ENCODE measurements around the gene THEMIS.
"Not testable (repeated sequence)": the region's sequence is repeated elsewhere in the genome, so short reads cannot be mapped to it uniquely, and the experiment has no call there.

The THEMIS gene

GRCh38 chr6:127914240-127914639 lies 13.4 kb upstream of the THEMIS start:
- no peak for DNase-seq

- no peak for DNase-seq
These were observed 12.1 kb upstream of the THEMIS start for GRCh38 chr6:127912914-127913313.

GRCh38 chr6:127907960-127908640 lies 7.2 kb upstream of the THEMIS start:
- no peak for DNase-seq

DNA sequence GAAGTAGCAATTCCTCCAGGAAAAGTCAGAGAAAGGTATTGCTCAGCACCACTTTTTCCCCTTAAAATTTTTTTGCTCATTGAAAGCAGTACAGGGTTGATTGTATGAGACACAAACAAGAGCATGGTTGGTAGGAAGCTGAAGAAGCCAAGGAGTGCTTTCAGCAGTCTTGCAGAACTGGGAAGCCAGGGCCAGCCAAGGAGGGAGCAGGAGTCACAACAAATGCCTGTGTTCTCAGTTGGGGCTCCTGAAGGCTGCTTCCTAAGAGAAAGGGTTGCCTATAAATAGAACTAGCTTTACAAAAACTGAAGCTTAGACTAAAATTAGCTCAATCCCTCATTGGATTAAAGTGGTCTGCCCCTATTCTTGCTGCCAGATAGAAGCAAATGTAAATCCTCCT lies 3.3 kb upstream of the THEMIS start:
- DNase-seq, result no peak

- no peak for DNase-seq
These were observed 2.1 kb upstream of the THEMIS start for GRCh38 chr6:127902933-127903332.

GRCh38 chr6:127897484-127897883 lies 3.4 kb downstream of the THEMIS start:
- DNase-seq, result no peak

- no peak for DNase-seq
These were observed 6.8 kb downstream of the THEMIS start for GRCh38 chr6:127894051-127894450.

DNA sequence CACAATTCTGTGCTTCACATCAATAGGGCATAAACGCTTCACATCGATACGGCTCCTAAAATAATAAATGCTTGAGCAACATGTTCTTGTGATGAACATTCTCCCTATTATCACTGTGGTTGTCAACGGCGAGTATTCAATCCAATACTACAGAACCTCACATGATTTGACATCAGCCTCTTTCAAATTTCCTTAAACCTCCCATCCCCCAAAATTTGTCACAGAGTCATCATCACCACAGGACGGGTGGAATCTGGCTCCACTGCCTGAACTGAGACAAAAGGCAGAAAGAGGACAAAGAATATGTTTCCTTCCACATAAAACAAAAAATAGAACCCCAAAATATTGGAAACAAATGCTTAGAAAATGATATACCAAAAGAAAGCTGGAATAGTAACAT lies 7.3 kb downstream of the THEMIS start:
- no peak for DNase-seq

DNA sequence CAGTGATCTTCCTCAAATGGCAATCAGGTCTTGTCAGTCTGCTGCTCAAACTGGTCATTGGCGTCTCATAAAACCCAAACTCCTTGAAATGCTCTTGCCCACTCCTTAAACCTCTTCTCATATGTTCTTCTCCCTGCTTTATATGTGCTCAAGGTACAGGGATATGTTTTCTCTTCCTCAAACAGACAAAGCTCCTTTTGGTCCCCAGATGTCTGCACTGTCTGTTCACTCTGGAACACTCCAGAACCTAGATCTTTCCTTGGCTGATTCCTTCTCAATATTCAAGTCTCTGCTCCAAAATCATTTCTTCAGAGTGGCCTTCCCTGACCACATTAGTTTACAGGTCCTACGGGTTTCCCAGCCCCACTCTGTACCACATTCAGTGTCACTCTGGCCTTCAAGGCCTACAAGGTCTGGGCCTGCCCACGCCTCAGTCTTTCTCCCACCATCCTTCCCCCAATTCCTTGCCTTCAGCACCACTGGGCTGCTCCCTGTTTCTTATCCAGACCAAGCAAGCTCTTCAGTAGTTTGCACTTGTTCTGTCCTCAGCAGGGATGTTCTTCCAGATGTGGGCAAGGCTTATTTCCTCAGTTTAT lies 9.0 kb downstream of the THEMIS start:
- no peak for DNase-seq

GRCh38 chr6:127886603-127887002 lies 14.3 kb downstream of the THEMIS start:
- no peak for DNase-seq

DNA sequence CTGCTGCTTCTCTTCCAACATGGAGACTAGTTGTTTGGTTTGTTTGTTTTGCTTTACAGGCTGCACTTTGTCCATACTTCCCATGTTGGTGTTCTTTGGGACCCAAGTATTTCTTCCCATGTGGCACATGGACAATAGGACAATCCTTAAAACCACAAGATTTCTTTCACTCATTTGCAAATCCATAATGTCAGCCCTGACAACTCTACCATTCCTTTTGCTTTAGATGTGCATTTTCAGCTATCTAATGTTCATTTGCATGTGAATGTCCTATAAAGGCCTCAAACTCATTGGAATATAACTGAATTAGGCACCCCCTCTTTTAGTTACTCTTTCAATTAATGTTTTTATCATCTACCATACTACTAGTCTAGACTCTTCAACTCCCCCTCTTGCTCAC lies 16.7 kb downstream of the THEMIS start:
- no peak for DNase-seq

- DNase-seq, result not testable (repeated sequence)
These were observed 18.9 kb downstream of the THEMIS start for GRCh38 chr6:127881949-127882348.

DNA sequence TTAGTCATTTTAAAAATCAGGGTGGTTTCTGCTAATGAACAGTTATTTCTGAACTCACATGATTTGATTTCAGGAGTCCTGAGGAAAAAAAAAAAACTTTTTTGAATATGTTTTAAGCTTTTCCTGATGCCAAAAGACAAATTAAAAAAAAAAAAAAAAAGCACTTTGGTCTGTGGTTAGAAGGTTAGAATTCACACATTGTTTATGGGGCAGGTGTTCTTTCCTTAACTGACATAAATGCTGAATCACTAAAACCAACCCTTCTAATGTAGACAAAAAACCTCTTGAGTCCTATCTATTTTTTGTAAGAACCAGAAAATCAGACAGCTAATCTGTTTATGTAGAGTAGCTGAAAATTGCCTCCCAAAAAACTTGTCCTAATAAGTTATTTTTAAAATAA lies 20.4 kb downstream of the THEMIS start:
- DNase-seq, result no peak

DNA sequence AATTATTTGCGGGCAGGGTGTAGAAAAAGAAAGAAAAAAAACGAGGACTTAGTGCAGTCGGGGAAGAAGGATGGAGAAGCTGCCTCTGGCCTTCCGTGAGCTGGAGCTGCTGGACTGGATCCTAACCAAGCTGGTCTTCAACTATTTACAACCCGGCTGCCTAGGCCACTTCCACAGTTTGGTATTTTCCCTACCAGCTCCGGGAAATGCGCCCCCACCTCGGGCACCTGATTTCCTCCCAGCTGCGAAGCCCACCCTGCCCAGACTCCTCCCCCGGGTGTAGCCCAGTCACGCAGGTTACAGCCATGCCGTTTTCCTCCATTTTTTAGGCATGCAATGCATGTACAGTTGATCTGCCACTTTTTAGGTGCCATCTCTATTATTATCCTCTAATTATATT lies 21.2 kb downstream of the THEMIS start:
- no peak for DNase-seq

DNA sequence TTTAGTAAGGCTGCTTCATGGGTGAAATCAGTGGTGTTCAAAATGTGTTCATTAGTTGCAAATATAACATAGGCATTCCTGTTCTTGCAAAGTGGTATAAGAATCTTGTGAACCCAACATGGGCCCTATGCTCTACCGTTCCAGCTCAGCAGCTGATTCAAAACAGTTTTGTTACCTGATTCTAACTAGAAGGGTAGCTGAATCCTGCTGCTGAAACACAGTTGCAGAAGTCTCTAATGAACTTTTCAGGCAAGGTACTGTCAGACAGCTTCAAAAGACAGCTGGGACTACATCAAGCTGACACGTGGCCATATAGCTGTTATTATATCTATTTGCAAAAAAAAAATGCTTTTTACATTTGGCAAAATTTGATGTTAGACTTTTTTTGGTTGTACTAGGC lies 22.7 kb downstream of the THEMIS start:
- no peak for DNase-seq

DNA sequence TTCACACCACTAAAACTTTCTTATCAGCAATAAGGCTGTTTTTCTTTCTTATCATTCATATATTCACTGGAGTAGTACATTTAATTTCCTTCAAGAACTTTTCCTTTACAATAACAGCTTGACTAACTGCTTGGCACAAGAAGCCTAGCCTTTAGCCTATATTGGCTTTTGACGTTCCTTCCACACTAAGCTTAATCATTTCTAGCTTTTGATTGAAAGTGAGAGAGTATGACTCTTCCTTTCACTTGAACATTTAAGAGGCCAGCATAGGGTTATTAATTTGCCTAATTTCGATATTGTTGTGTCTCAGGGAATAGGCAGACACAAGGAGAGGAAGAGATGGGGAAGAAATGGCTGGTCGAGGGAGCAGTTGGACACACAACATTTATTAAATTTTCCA lies 23.6 kb downstream of the THEMIS start:
- DNase-seq, result no peak

DNA sequence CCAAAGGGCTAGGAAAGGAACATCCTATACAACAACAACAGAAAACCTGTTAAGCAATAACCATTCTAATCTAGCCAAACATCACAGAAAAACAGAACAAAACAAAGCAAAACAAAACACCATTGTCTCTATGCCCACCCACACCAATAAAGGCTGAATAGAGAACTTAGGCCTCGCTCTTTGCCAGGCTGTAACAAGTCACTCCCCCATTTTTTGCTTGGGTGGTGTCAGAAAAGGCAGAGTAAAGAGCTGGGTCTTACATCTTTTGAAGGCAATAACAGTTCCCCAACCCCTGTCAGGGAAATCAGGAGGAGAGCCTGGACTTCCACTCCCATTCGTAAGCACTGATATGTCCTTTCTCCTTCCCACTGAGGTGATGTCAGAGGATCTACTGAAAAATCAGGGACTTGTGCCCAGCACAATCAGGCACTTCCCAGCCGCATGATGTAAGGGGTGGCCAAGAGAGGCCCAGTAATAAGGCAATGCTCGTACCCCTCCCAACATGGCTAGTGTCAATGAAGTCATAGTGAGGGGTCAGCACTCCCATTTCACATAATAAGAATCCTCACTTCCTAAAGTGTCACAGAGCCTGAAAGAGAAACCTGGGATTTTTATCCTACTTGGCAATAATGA lies 31.0 kb downstream of the THEMIS start:
- DNase-seq, result no peak

DNA sequence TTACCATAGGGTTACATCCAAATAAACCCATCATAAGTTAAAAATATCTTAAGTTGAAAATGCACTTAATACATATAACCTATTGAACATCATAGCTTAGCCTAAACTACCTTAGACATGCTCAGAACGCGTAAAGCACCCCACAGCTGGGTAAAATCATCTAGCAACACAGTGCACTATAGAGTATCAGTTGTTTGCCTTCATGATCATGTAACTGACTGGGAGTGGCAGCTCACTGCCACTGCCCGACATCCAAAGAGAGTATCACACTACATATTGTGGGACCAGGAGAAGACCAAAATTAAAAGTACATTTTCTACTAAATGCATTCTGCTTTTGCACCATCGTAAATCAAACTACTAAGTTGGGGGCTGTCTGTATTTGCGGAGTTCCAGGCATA lies 31.7 kb downstream of the THEMIS start:
- no peak for DNase-seq

DNA sequence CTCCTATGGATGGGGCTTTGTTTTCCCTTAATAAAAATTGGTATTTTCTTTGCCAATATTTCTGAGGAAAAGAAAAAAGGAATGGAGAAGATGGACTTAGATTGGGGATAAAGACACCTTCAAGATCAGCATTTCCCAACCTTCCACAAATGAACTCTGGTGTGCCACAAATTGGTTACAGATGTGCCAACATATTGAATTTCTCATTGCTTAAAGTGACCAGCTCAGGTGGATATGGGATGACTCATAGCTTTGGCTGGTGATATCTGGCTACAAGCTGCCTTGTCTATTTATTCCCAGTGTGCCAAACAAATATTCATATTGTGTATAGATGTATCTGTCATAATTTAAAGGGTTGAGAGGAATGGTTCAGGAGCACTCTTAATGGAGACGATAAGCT lies 32.5 kb downstream of the THEMIS start:
- DNase-seq, result no peak

DNA sequence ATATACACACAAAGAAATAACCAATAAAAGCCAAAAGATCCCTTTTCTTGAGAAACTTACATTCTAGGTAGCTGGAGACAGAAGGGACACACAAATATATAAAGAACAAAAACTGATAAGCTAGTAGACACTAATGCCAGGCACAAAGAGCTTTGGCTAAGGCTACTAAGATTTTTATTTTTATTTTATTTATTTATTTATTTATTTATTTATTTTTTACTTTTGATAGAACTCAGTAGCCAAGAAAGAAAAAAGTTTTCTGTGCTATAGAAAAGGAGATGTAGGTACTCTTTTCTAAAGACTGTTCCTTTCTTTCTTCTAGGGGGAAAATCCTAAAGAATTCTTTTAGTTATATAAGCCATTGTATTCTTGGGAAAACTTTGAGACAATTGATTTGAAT lies 34.1 kb downstream of the THEMIS start:
- DNase-seq, result no peak

DNA sequence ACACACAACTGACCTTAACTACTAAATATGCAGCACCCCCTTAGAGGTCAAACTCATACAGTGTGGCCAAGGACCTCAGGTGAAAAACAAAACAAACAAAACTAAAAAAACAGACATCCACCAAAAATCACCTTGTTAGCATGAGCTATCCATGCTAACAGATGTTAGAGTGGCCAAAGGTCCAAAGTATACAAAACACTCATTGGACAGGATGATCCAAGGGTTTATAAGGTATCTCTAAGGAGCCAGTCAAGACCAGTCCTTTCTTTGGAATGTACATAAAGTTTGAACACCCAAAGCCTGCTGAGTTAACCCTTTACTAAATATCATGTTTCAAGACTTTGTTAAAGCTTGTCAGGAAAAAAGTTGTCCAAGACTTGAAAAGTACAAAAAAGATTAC lies 35.8 kb downstream of the THEMIS start:
- no peak for DNase-seq

GRCh38 chr6:127864701-127865100 lies 36.2 kb downstream of the THEMIS start:
- no peak for DNase-seq

DNA sequence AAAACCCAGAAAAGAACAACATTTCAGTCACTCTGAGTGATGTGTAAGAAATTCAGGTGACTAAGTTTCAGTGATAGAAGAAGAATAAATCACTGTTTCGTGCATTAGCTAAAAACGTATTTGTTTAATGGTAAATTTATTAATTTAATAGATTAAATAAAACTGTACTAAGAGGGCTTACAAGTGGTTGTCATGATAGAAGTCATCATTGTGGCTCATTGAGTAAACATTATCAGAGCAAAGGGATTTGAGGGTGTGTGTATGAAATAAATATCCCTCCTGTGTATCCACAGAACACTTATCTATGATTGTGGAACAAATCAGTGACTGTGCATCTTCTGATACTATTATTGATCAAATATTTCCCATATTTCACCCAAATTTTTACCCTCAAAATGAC lies 40.1 kb downstream of the THEMIS start:
- no peak for DNase-seq

DNA sequence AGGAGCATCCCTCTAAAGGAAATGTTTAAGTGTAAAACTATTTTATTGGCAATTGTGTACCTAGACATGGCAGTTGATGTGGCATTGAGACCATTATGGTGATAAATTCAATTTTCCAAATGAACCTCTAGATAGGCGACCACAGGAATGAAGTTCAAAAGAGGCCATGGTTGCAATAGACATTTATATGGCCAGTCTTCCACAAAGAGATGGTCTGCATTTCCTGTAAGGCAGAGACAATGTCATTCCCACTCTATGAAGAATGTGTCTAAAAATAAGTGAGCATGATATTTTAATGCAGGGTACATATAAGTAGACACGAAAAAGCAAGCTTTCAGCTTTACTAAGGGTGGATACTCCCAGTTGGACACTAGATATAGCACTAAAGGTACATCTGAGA lies 40.9 kb downstream of the THEMIS start:
- DNase-seq, result no peak
